ENCODE measurements around the gene C16orf90. TPM values are rescaled to one million over a fixed set of nuclear protein-coding genes. Genes with fewer than 3 reads are reported as not detected.
"Not testable (repeated sequence)": the region's sequence is repeated elsewhere in the genome, so short reads cannot be mapped to it uniquely, and the experiment has no call there.

The C16orf90 gene
- total RNA-seq, 1 donor = not detected

DNA sequence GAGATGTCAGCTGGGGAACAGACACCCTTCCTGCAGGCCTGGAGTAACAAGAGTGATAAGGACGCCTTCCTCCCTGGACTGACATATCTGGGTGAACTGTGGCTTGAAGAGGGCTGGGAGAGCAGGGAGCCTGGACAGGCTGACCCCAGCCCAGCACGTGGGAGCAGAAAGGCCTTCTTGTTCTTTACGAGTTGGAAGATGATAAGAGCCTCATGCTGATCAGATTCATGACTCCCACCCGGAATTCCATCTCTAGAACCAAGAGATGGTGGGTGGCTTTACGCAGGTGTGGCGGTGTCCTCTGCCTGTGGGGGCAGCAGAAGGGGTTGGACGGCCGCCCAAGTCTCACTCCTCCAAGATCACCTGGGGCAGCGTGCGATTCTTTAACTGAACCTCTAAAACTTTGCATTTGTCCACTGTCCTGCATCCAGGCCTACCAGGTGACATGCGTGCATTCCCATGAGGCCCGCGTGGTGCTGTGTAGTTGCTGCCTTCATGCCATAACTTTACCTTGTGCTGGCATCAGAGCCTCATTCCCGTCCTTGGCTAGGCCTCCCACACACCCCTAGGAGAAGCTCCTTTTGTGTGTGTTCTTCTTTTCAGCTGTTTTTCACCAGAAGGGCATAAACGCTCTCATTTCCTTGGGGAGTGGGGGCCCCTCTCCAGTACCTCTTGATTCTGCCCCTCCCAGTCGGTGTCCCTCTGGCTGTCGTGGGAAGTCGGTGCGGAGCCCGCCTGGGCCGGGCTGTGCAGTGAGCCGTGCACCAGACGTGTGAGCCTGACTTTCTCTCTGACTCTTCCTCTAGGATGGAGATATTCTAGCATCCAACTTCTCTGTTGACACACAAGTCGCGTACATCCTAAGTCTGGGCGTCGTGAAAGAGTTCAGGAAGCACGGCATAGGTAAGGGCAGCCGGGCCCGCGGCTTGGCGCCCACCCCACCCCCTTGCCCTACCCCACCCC lies 13.3 kb downstream of the C16orf90 start:
- Histone ChIP-seq H3K9me3 (ENCODE audit: low read depth, low read length) (no peaks in the 10 kb centered on the region), H3K4me1 (ENCODE audit: insufficient read depth, low read length) (no peaks in the 10 kb centered on the region), H3K4me3 (ENCODE audit: low read length) (no peak overlapping the region), H3K27me3 (ENCODE audit: insufficient read depth, low read length) (no peaks in the 10 kb centered on the region)

DNA sequence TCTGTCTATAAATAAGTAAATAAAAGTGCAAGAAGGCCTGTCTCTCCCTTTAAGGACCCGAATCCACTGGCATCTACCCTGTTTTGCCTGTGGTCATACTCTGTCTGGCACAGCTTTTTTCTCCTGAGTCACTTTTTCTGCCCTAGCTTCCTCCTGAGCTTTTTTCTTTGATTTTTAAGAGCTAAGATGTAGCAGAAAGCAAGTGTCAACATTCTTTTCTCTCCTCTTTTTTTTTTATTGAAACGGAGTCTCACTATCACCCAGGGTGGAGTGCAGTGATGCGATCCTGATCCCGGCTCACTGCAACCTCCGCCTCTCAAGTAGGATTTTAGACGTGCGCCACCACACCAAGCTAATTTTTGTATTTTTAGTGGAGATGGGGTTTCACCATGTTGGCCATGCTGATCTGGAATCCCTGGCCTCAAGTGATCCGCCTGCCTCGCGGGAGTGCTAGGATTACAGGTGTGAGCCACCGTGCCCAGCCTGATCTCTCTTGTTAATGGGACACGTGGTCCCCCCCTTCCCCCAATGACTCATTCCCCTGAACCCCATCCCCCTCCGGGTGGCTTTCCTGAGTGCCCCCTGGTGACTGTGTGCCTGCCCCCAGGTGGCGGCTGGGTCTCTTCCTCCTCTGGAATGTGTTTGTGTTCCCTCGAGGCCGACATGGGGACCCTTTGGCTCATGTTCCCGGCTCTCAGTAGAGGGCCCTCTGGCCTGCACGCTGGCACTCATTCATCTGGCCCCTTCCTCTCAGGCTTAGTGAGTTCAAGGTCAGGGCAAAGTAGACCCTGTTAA lies 14.2 kb downstream of the C16orf90 start:
- Histone ChIP-seq H3K27me3 (ENCODE audit: insufficient read depth, low read length) (no peaks in the 10 kb centered on the region), H3K4me1 (ENCODE audit: insufficient read depth, low read length) (no peaks in the 10 kb centered on the region), H3K4me3 (ENCODE audit: low read length) (no peak overlapping the region), H3K9me3 (ENCODE audit: low read depth, low read length) (no peaks in the 10 kb centered on the region)

DNA sequence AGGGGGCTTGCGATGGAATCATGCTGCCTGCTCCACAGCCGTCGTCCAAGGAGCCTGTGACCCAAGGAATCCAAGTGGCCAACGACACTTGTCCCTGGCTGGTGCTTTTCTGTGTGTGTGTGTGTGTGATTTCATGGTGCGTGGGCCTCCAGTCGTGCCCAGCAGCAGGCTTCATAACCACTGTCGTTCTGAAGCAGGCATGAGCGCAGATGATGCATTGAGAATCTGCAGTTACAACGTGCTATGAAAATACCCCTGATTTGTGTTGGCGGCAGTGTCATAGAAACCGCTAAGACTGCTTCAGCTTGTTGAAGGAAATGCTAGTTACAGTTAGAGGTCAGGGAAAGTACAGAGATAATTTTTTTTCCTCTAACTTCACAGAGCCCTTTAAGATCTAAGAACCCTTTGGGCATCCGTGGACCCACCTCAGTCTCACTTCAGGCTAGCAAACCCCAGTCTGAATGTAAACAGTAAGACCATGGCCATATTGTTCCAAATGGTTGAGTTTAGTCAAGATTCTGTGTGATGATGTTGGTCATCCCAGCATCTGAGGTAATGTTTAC lies 15.6 kb downstream of the C16orf90 start:
- H3K4me1 ChIP-seq (ENCODE audit: insufficient read depth, low read length) = no peaks in the 10 kb centered on the region
- H3K4me3 ChIP-seq (ENCODE audit: low read length) = no peak overlapping the region
- no peaks in the 10 kb centered on the region for H3K9me3 ChIP-seq (ENCODE audit: low read depth, low read length)

DNA sequence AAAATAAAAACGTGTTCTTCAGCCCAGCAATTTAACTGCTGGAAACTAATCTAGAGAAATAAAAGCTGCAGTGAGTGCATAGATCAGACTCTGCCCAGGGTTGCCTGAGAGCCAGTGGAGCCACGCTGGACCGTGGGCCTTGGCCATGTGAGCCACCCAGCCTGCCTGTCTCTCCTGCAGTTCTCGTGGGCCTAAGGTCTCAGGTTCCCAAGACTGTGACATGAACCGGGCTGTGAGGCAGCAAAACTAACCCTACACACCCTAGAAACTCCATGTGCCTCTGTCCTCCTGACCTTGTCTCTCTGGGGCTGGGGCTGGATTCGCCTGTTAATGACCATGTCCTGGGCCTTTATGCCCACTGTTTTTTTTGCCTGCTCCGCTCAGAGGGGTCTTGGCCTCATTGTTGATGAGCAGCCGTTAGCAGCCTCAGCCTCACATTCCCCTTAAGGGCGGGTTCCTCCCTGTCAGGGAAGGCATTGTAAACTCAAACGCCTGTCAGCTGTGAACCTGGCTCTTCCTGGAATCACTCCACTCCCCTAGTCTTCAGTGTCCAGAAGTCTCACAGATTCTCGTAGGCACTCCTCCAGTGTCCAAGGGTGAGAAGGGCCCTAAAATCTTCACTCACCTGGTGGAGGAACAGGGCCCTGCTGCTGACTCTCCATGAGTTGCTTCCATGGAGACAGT lies 16.9 kb downstream of the C16orf90 start:
- no peak overlapping the region for H3K4me3 ChIP-seq (ENCODE audit: low read length)

More for the DNA sequence above, 15.6 kb downstream of the C16orf90 start:
- no peaks in the 10 kb centered on the region for H3K27me3 ChIP-seq (ENCODE audit: insufficient read depth, low read length)

DNA sequence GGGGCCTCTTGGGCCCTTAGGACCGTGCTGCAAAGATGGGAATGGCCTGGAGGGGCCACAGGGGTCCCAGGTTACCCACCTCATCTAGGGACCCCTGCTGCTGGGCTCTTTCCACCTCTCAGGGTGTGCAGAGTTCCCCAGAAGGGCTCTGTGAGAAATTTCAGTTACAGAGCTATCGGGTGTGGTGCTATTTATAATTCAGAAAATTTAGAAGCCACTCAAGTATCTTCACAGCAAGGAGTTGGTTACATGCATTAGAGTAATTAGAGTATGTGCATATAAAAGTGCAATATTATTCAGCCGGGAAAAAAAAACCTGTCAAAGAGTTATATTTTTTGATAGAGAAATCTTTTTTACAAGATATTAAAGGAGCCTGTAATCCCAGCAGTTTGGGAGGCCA lies 18.9 kb downstream of the C16orf90 start:
- Histone ChIP-seq H3K9me3 (ENCODE audit: low read depth, low read length) (no peaks in the 10 kb centered on the region), H3K4me1 (ENCODE audit: insufficient read depth, low read length) (no peaks in the 10 kb centered on the region), H3K27me3 (ENCODE audit: insufficient read depth, low read length) (no peaks in the 10 kb centered on the region), H3K4me3 (ENCODE audit: low read length) (no peak overlapping the region)

More for the DNA sequence above, 16.9 kb downstream of the C16orf90 start:
- Histone ChIP-seq H3K9me3 (ENCODE audit: low read depth, low read length) (no peaks in the 10 kb centered on the region), H3K4me1 (ENCODE audit: insufficient read depth, low read length) (no peaks in the 10 kb centered on the region), H3K27me3 (ENCODE audit: insufficient read depth, low read length) (no peaks in the 10 kb centered on the region)

DNA sequence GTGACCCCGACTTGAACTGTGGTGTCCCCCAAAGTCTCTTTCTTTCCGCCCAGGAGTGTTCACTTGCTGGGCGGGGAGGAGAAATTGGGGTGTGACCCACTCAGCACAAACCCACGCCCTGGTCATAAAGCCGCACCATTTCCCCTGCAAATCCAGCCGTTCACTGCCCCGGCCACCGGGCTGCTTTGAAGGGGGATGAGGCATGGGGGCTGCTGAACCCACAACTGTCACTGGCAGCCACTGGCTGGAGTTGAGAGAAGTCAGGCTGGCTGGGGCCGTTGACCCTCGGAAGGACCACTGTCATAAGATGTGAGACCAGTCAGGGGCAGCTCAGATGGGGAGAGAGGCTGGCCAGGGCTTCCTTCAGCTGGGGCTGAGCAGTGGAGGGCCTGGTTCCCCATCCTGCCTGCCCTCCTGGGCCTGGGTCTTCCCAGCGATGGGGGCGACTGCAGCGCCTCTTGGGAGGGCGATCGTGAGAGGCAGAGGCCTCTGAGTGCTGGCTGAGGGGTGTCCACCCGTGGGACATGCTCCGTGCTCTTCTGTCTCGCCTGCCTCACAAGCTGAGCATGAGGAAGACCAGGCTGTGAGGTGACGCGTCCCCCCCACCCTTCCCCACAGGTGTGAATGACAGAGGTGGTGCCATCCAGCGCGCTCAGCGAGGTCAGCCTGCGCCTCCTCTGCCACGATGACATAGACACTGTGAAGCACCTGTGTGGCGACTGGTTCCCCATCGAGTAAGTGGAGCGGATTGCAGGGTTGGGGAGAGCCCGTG lies 19.5 kb downstream of the C16orf90 start:
- no peak overlapping the region for H3K4me3 ChIP-seq (ENCODE audit: low read length)
- no peaks in the 10 kb centered on the region for H3K4me1 ChIP-seq (ENCODE audit: insufficient read depth, low read length)
- no peaks in the 10 kb centered on the region for H3K9me3 ChIP-seq (ENCODE audit: low read depth, low read length)
- H3K27me3 ChIP-seq (ENCODE audit: insufficient read depth, low read length) = no peaks in the 10 kb centered on the region

DNA sequence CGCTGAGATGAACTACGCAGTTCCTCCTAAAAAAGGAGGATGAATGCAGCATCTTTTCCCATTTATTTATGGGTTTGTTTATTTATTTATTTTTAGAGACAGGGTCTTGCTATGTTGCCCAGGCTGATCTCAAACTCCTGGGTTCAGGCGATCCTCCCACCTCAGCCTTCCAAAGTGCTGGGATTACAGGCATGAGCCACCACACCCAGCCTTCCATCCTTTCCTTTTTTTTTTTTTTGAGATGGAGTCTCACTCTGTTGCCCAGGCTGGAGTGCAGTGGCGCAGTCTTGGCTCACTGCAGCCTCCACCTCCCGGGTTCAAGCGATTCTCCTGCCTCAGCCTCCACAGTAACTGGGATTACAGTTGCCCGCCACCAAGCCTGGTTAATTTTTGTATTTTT lies 20.4 kb downstream of the C16orf90 start:
- not testable (repeated sequence) for H3K4me3 ChIP-seq (ENCODE audit: low read length); H3K27me3 ChIP-seq (ENCODE audit: insufficient read depth, low read length); H3K4me1 ChIP-seq (ENCODE audit: insufficient read depth, low read length); H3K9me3 ChIP-seq (ENCODE audit: low read depth, low read length)

DNA sequence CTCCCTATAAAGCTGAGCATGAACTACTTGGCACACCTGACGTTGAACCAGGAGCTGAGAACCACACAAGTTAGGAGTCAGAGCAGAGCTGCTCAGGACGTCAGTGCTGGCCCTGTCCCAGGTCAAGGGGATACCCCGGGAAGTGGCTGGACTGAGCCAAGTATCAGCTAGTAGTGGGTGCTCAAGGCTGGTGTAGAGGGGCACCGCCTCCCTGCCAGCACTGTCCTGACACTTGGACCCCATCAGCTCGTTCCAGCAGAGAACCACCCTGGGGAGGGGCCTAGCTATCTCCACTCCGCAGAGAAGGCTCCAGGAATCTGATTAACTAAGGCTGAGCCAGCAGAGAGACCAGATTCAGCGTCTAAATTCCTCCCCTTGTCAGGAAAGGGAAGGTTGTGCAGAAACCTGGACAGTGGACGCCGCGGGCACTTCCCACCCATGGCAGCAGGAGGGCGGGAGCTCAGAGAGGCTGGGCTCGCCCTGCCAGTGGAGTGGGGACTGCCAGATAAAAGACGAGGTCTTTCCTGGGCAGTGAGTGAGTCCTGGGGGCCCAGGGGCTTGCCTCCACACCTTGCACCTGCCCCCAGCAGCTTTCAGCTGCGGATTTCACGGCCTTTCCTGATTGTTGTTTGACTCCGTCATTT lies 21.0 kb downstream of the C16orf90 start:
- no peaks in the 10 kb centered on the region for H3K27me3 ChIP-seq (ENCODE audit: insufficient read depth, low read length)
- H3K4me1 ChIP-seq (ENCODE audit: insufficient read depth, low read length) = no peaks in the 10 kb centered on the region
- H3K9me3 ChIP-seq (ENCODE audit: low read depth, low read length) = no peaks in the 10 kb centered on the region
- H3K4me3 ChIP-seq (ENCODE audit: low read length) = no peak overlapping the region

DNA sequence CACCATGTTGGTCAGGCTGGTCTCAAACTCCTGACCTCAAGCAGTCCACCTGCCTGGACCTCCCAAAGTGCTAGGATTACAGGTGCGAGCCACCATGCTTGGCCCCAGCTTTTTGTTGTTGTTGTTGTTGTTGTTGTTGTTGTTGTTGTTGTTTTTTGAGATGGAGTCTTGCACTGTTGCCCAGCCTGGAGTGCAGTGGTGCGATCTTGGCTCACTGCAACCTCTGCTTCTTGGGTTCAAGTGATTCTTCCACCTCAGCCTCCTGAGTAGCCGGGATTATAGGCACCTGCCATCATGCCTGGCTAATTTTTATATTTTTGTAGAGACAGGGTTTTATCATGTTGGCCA lies 21.7 kb downstream of the C16orf90 start:
- H3K27me3 ChIP-seq (ENCODE audit: insufficient read depth, low read length); H3K4me3 ChIP-seq (ENCODE audit: low read length); H3K9me3 ChIP-seq (ENCODE audit: low read depth, low read length); H3K4me1 ChIP-seq (ENCODE audit: insufficient read depth, low read length): not testable (repeated sequence)

DNA sequence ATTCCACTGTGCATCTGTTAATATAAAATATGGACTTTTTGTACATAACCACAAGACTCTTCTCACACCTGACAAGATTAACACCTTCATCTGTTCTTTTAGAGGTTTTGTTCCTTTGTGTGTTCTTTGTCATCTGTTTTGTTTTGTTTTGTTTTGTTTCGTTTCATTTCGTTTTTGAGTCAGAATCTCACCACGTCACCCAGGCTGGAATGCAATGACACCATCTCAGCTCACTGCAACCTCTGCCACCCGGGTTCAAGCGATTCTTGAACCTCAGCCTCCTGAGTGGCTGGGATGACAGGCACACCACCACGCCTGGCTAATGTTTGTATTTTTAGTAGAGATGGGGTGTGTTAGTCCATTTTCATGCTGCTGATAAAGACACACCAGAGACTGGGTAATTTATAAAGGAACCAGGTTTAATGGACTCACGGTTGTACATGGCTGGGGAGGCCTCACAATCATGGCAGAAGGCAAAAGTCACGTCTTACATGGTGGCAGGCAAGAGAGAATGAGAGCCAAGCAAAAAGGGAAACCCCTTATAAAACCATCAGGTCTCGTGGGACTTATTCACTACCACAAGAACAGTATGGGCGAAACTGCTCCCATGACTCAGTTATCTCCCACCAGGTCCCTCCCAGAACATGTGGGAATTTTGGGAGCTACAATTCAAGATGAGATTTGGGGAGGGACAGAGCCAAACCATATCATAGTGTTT lies 22.3 kb downstream of the C16orf90 start:
- Histone ChIP-seq H3K4me1 (ENCODE audit: insufficient read depth, low read length) (no peaks in the 10 kb centered on the region), H3K27me3 (ENCODE audit: insufficient read depth, low read length) (no peaks in the 10 kb centered on the region), H3K4me3 (ENCODE audit: low read length) (no peak overlapping the region), H3K9me3 (ENCODE audit: low read depth, low read length) (no peaks in the 10 kb centered on the region)

- Histone ChIP-seq H3K4me1 (ENCODE audit: insufficient read depth, low read length) (no peaks in the 10 kb centered on the region), H3K4me3 (ENCODE audit: low read length) (no peak overlapping the region), H3K27me3 (ENCODE audit: insufficient read depth, low read length) (no peaks in the 10 kb centered on the region), H3K9me3 (ENCODE audit: low read depth, low read length) (no peaks in the 10 kb centered on the region)
Measured at GRCh38 chr16:3471518-3472176, 23.6 kb downstream of the C16orf90 start.

- H3K4me3 ChIP-seq (ENCODE audit: low read length) = no peak overlapping the region
- no peaks in the 10 kb centered on the region for H3K9me3 ChIP-seq (ENCODE audit: low read depth, low read length)
- H3K27me3 ChIP-seq (ENCODE audit: insufficient read depth, low read length) = no peaks in the 10 kb centered on the region
- no peaks in the 10 kb centered on the region for H3K4me1 ChIP-seq (ENCODE audit: insufficient read depth, low read length)
Measured at GRCh38 chr16:3470723-3471122, 24.6 kb downstream of the C16orf90 start.

- H3K9me3 ChIP-seq (ENCODE audit: low read depth, low read length) = no peaks in the 10 kb centered on the region
- no peaks in the 10 kb centered on the region for H3K27me3 ChIP-seq (ENCODE audit: insufficient read depth, low read length)
- no peak overlapping the region for H3K4me3 ChIP-seq (ENCODE audit: low read length)
- H3K4me1 ChIP-seq (ENCODE audit: insufficient read depth, low read length) = peaks cover 2% of the 10 kb centered on the region
Measured at GRCh38 chr16:3469736-3470135, 25.6 kb downstream of the C16orf90 start.

Measured in mononuclear cell (primary cell).